OCI-LY1 (cell line): Measurements from ENCODE around the gene SLAMF7.

Experiments
- H2AFZ ChIP-seq: fragments of 200-600 bp; sonication (generic), shearing (Covaris generic); 2 replicates; pipeline ENCODE4 v1.6.0; 2014; ENCODE audit warnings: antibody characterized with exemption, mild to moderate bottlenecking, low read length
- H3F3A ChIP-seq: fragments of 200-600 bp; sonication (generic), shearing (Covaris generic); 2 replicates; pipeline ENCODE4 v1.6.0; 2014; ENCODE audit warnings: mild to moderate bottlenecking, antibody characterized with exemption, low read length, moderate library complexity; ENCODE audit not compliant: insufficient read depth
- H3K27ac ChIP-seq: fragments of 200-600 bp; sonication (generic); 2 replicates; pipeline ENCODE4 v1.5.1; 2014; ENCODE audit warnings: low read length, mixed run types, mild to moderate bottlenecking, low read depth; ENCODE audit not compliant: poor library complexity, severe bottlenecking
- H3K27me3 ChIP-seq: fragments of 200-600 bp; sonication (generic); 2 replicates; pipeline ENCODE4 v1.6.0; 2014; ENCODE audit warnings: antibody characterized with exemption, mild to moderate bottlenecking, low read length, moderate library complexity; ENCODE audit not compliant: insufficient read depth
- H3K36me3 ChIP-seq: fragments of 200-600 bp; sonication (generic); 2 replicates; pipeline ENCODE4 v1.6.1; 2014; ENCODE audit warnings: mild to moderate bottlenecking, antibody characterized with exemption, low read length, moderate library complexity, mixed read lengths; ENCODE audit not compliant: insufficient read depth
- H3K4me1 ChIP-seq: fragments of 200-600 bp; sonication (generic); 2 replicates; pipeline ENCODE4 v1.5.1; 2014; ENCODE audit warnings: mild to moderate bottlenecking, low read length, moderate library complexity; ENCODE audit not compliant: insufficient read depth, severe bottlenecking
- H3K4me2 ChIP-seq: fragments of 200-600 bp; sonication (generic), shearing (Covaris generic); 2 replicates; pipeline ENCODE4 v1.6.1; 2014; ENCODE audit warnings: low read length
- H3K4me3 ChIP-seq: fragments of 200-600 bp; sonication (generic); 2 replicates; pipeline ENCODE4 v1.5.1; 2014; ENCODE audit warnings: low read length, low read depth, mild to moderate bottlenecking, mixed read lengths; ENCODE audit not compliant: poor library complexity, severe bottlenecking
- H3K79me2 ChIP-seq: fragments of 200-600 bp; shearing (Covaris generic); 2 replicates; pipeline ENCODE4 v1.6.1; 2016; ENCODE audit warnings: mixed run types, low read length, mixed read lengths; ENCODE audit not compliant: insufficient read depth
- H3K9ac ChIP-seq: fragments of 200-600 bp; sonication (generic), shearing (Covaris generic); 2 replicates; pipeline ENCODE4 v1.6.1; 2014; ENCODE audit warnings: mild to moderate bottlenecking, low read length, mixed read lengths
- H3K9me2 ChIP-seq: fragments of 200-600 bp; sonication (generic), shearing (Covaris generic); 2 replicates; pipeline ENCODE4 v1.6.1; 2014; ENCODE audit warnings: low read depth, mild to moderate bottlenecking, low read length, mixed read lengths
- H3K9me3 ChIP-seq: fragments of 200-600 bp; shearing (Covaris generic); 2 replicates; pipeline ENCODE4 v1.6.1; 2014; ENCODE audit warnings: low read length, mixed read lengths
- H4K20me1 ChIP-seq: fragments of 200-600 bp; sonication (generic), shearing (Covaris generic); 2 replicates; pipeline ENCODE4 v1.6.0; 2016; ENCODE audit warnings: mild to moderate bottlenecking, low read length; ENCODE audit not compliant: insufficient read depth
- CTCF ChIP-seq: fragments of 200-600 bp; sonication (generic), shearing (Covaris generic); IDR thresholded peaks from 2 replicates; pipeline ENCODE4 v1.5.1; 2017; ENCODE audit warnings: mild to moderate bottlenecking, antibody characterized with exemption, low read length, moderate library complexity, mixed read lengths
- EZH2 ChIP-seq: fragments of 200-600 bp; sonication (generic), shearing (Covaris generic); IDR thresholded peaks from 2 replicates; pipeline ENCODE4 v1.8.0; 2017; ENCODE audit warnings: borderline replicate concordance, mixed run types, mild to moderate bottlenecking, antibody characterized with exemption, low read length, moderate library complexity, mixed read lengths

SLAMF7 gene

GRCh38 chr1:160767395-160768294 lies 28.6 kb downstream of the SLAMF7 start:
- Histone ChIP-seq H3F3A (no peaks in the 10 kb centered on the region), H2AFZ (peak overlapping the region; percentile 100), H3K27ac (peak overlapping the region; percentile 71), H3K9me2 (no peaks in the 10 kb centered on the region), H3K4me3 (peak overlapping the region; percentile 68), H3K36me3 (no peaks in the 10 kb centered on the region), H3K79me2 (no peaks in the 10 kb centered on the region), H3K4me1 (peaks cover 13% of the 10 kb centered on the region), H3K9ac (peak overlapping the region; percentile 95), H3K27me3 (no peaks in the 10 kb centered on the region), H3K9me3 (no peaks in the 10 kb centered on the region), H4K20me1 (no peaks in the 10 kb centered on the region), H3K4me2 (peak overlapping the region; percentile 100)
- TF ChIP-seq CTCF: no peak
- TF ChIP-seq EZH2: no peak

- Histone ChIP-seq H3K4me1 (peaks cover 13% of the 10 kb centered on the region), H2AFZ (peak overlapping the region; percentile 100), H3K9me3 (no peaks in the 10 kb centered on the region), H3K4me3 (peak overlapping the region; percentile 68), H3K79me2 (no peaks in the 10 kb centered on the region), H3K36me3 (no peaks in the 10 kb centered on the region), H3K4me2 (peak overlapping the region; percentile 100), H3K9ac (peak overlapping the region; percentile 95), H3K27me3 (no peaks in the 10 kb centered on the region), H3F3A (no peaks in the 10 kb centered on the region), H3K27ac (peak overlapping the region; percentile 71), H4K20me1 (no peaks in the 10 kb centered on the region), H3K9me2 (no peaks in the 10 kb centered on the region)
- no peak for TF ChIP-seq EZH2
- peak; percentile 95 for TF ChIP-seq CTCF
Observed at GRCh38 chr1:160768295-160768657, 29.2 kb downstream of the SLAMF7 start.

GRCh38 chr1:160772331-160772730 lies 33.3 kb downstream of the SLAMF7 start:
- H3K4me1 ChIP-seq: peaks cover 11% of the 10 kb centered on the region
- TF ChIP-seq EZH2 (no peak), CTCF (no peak)
- H3K36me3 ChIP-seq: no peaks in the 10 kb centered on the region
- H3K4me3 ChIP-seq: no peak overlapping the region
- no peaks in the 10 kb centered on the region for H4K20me1 ChIP-seq
- H3K27me3 ChIP-seq: no peaks in the 10 kb centered on the region
- H3K4me2 ChIP-seq: no peak overlapping the region
- no peaks in the 10 kb centered on the region for H3K79me2 ChIP-seq
- H3K9me3 ChIP-seq: no peaks in the 10 kb centered on the region
- no peak overlapping the region for H2AFZ ChIP-seq
- H3F3A ChIP-seq: no peaks in the 10 kb centered on the region
- no peak overlapping the region for H3K27ac ChIP-seq
- H3K9me2 ChIP-seq: no peaks in the 10 kb centered on the region
- no peak overlapping the region for H3K9ac ChIP-seq
